H1 (cell line): Measurements from ENCODE around the gene SMCHD1. TPM values are rescaled to one million over a fixed set of nuclear protein-coding genes. Genes with fewer than 3 reads are reported as not detected.

ENCODE experiments used
- CTCF ChIA-PET: fragments of 300-600 bp; sonication (Branson Sonifier 250); formaldehyde crosslinking; loops from one replicate; lab custom pipeline; 2021; ENCODE audit not compliant: partially characterized antibody; lab: Charles Lee
- POLR2A ChIA-PET: fragments of 300-600 bp; sonication (Branson Sonifier 250); formaldehyde crosslinking; loops from one replicate; lab custom pipeline; 2021; ENCODE audit warnings: inconsistent platforms; ENCODE audit not compliant: partially characterized antibody; lab: Charles Lee
- DNase-seq, 2 experiments: peaks; one replicate each; pipeline versions ENCODE4 v3.0.0 to v3.0.0-alpha.2; 2010 to 2022; ENCODE audit warnings: low spot score in 2 of 2, low read depth in 1 of 2, mixed read lengths in 1 of 2
- FAIRE-seq: peaks from 2 replicates; lab custom pipeline; 2011; peaks lifted over from hg19 to GRCh38; lab: Jason Lieb, UNC
- H2AFZ ChIP-seq: 2 replicates; pipeline ENCODE4 v1.8.1; 2012; ENCODE audit warnings: low read length, inconsistent platforms
- H2AK5ac ChIP-seq: 2 replicates; pipeline ENCODE4 v1.6.1; 2013; ENCODE audit warnings: low read depth, low read length
- H2BK120ac ChIP-seq: replicated peaks from 2 replicates; pipeline ENCODE3; 2013; ENCODE audit warnings: low read depth, low read length, inconsistent platforms
- H2BK12ac ChIP-seq: 2 replicates; pipeline ENCODE4 v1.6.1; 2013; ENCODE audit warnings: low read depth, low read length
- H2BK15ac ChIP-seq: 2 replicates; pipeline ENCODE4 v1.6.1; 2013; ENCODE audit warnings: low read length
- H2BK20ac ChIP-seq: 2 replicates; pipeline ENCODE4 v1.6.1; 2013; ENCODE audit warnings: low read length
- H2BK5ac ChIP-seq: 2 replicates; pipeline ENCODE4 v1.6.1; 2013; ENCODE audit warnings: low read depth, low read length
- H3K14ac ChIP-seq: 2 replicates; pipeline ENCODE4 v1.6.1; 2013; ENCODE audit warnings: inconsistent platforms; ENCODE audit not compliant: insufficient read length
- H3K18ac ChIP-seq: 2 replicates; pipeline ENCODE4 v1.6.1; 2013; ENCODE audit warnings: low read length; ENCODE audit errors: extremely low read depth
- H3K23ac ChIP-seq: 2 replicates; pipeline ENCODE4 v1.6.1; 2013; ENCODE audit warnings: inconsistent platforms; ENCODE audit not compliant: insufficient read length
- H3K23me2 ChIP-seq: 2 replicates; pipeline ENCODE4 v1.6.1; 2013; ENCODE audit warnings: low read depth, low read length
- H3K27ac ChIP-seq: 2 replicates; pipeline ENCODE4 v1.6.1; 2011; ENCODE audit warnings: low read depth, low read length, inconsistent platforms
- H3K27me3 ChIP-seq, 4 experiments: replicated peaks in 1 of 4; 1 replicate in 1 of 4; 2 replicates in 3 of 4; pipeline versions ENCODE4 v1.6.1 to v1.8.1; 2011 to 2013; ENCODE audit warnings: low read length in 3 of 4, mild to moderate bottlenecking in 3 of 4, inconsistent platforms in 2 of 4, mixed read lengths in 2 of 4, moderate library complexity in 1 of 4; ENCODE audit not compliant: control insufficient read depth in 3 of 4, insufficient read depth in 3 of 4; ENCODE audit errors: extremely low read depth in 1 of 4
- H3K36me3 ChIP-seq, 4 experiments: 2 replicates each; pipeline versions ENCODE4 v1.6.1 to v1.8.1; 2011 to 2013; ENCODE audit warnings: mild to moderate bottlenecking in 4 of 4, low read length in 3 of 4, moderate library complexity in 2 of 4, control low read depth in 1 of 4, inconsistent platforms in 1 of 4; ENCODE audit not compliant: insufficient read depth in 4 of 4, control insufficient read depth in 2 of 4
- H3K4ac ChIP-seq: replicated peaks from 2 replicates; pipeline ENCODE3; 2013; ENCODE audit warnings: low read length, low read depth, mixed read lengths, inconsistent platforms; ENCODE audit not compliant: insufficient read length
- H3K4me1 ChIP-seq, 4 experiments: replicated peaks in 1 of 4; 1 replicate in 1 of 4; 2 replicates in 3 of 4; pipeline versions ENCODE4 v1.6.1 to v1.8.1; 2011 to 2013; ENCODE audit warnings: low read length in 3 of 4, inconsistent platforms in 2 of 4, mixed read lengths in 1 of 4; ENCODE audit not compliant: insufficient read depth in 4 of 4, control insufficient read depth in 3 of 4
- H3K4me2 ChIP-seq, 2 experiments: 2 replicates each; pipeline versions ENCODE4 v1.6.1 to v1.8.1; 2011 to 2013; ENCODE audit warnings: low read depth in 2 of 2, low read length in 2 of 2, control low read depth in 1 of 2, inconsistent platforms in 1 of 2, mild to moderate bottlenecking in 1 of 2; ENCODE audit not compliant: insufficient read depth in 1 of 2
- H3K4me3 ChIP-seq, 4 experiments: fragments of 200-600, 300-600 bp in 1 of 4; sonication (generic), shearing (Covaris generic), sonication (Bioruptor Twin) in 1 of 4; 2 replicates each; pipeline versions ENCODE4 v1.5.1 to v1.8.1; 2011 to 2016; ENCODE audit warnings: low read length in 4 of 4, low read depth in 3 of 4, control low read depth in 2 of 4, inconsistent platforms in 2 of 4, mild to moderate bottlenecking in 2 of 4, mixed read lengths in 1 of 4, moderate library complexity in 1 of 4; ENCODE audit not compliant: insufficient read depth in 2 of 4; ENCODE audit errors: extremely low read depth in 1 of 4
- H3K56ac ChIP-seq: replicated peaks from 2 replicates; pipeline ENCODE3; 2013; ENCODE audit warnings: low read depth, mild to moderate bottlenecking, mixed read lengths, low read length, inconsistent platforms; ENCODE audit not compliant: insufficient read length
- H3K79me1 ChIP-seq: 2 replicates; pipeline ENCODE4 v1.6.1; 2013; ENCODE audit warnings: low read depth, low read length, control low read depth
- H3K79me2 ChIP-seq, 2 experiments: 2 replicates each; pipeline versions ENCODE4 v1.6.1 to v1.8.1; 2012 to 2013; ENCODE audit warnings: low read length in 2 of 2, mild to moderate bottlenecking in 2 of 2, inconsistent platforms in 1 of 2; ENCODE audit not compliant: insufficient read depth in 2 of 2, control insufficient read depth in 1 of 2
- H3K9ac ChIP-seq, 4 experiments: replicated peaks in 1 of 4; 1 replicate in 1 of 4; 2 replicates in 3 of 4; pipeline versions ENCODE4 v1.6.1 to v1.8.1; 2011 to 2013; ENCODE audit warnings: low read depth in 3 of 4, low read length in 3 of 4, control low read depth in 2 of 4, mild to moderate bottlenecking in 2 of 4, moderate library complexity in 2 of 4, inconsistent platforms in 1 of 4; ENCODE audit errors: extremely low read depth in 1 of 4
- H3K9me3 ChIP-seq, 2 experiments: 2 replicates each; pipeline versions ENCODE4 v1.6.1 to v1.8.1; 2012 to 2013; ENCODE audit warnings: mild to moderate bottlenecking in 2 of 2, moderate library complexity in 2 of 2, control low read depth in 1 of 2, inconsistent platforms in 1 of 2, low read depth in 1 of 2, low read length in 1 of 2, mixed read lengths in 1 of 2; ENCODE audit not compliant: insufficient read depth in 2 of 2
- H4K20me1 ChIP-seq, 2 experiments: replicated peaks in 1 of 2; 2 replicates each; pipeline versions ENCODE3 to v1.8.1; 2011 to 2013; ENCODE audit warnings: inconsistent platforms in 2 of 2, low read length in 2 of 2, mild to moderate bottlenecking in 1 of 2; ENCODE audit not compliant: insufficient read depth in 2 of 2, control insufficient read depth in 1 of 2
- H4K5ac ChIP-seq: 2 replicates; pipeline ENCODE4 v1.6.1; 2013; ENCODE audit warnings: low read length, low read depth, mixed read lengths, inconsistent platforms; ENCODE audit not compliant: insufficient read length
- H4K8ac ChIP-seq: 2 replicates; pipeline ENCODE4 v1.8.0; 2013; ENCODE audit warnings: mild to moderate bottlenecking, moderate library complexity, low read length, inconsistent platforms; ENCODE audit not compliant: insufficient read depth; ENCODE audit errors: extremely low read depth
- H4K91ac ChIP-seq: replicated peaks from 2 replicates; pipeline ENCODE3; 2013; ENCODE audit warnings: low read length, mixed read lengths, inconsistent platforms; ENCODE audit not compliant: insufficient read length
- ATF2 ChIP-seq: IDR thresholded peaks from 2 replicates; pipeline ENCODE4 v1.6.1; 2012; ENCODE audit warnings: low read length, inconsistent platforms
- CBX5 ChIP-seq: fragments of 300-800, 300-1000 bp; sonication (generic); IDR thresholded peaks from 2 replicates; pipeline ENCODE4 v1.7.1; 2016; ENCODE audit warnings: antibody characterized with exemption, low read length, low read depth
- CEBPB ChIP-seq: IDR thresholded peaks from 2 replicates; pipeline ENCODE4 v1.6.1; 2012; ENCODE audit warnings: low read depth, low read length
- CREB1 ChIP-seq: IDR thresholded peaks from 2 replicates; pipeline ENCODE4 v1.6.1; 2012; ENCODE audit warnings: inconsistent platforms
- EZH2 ChIP-seq: fragments of 200-600 bp; sonication (generic); IDR thresholded peaks from 2 replicates; pipeline ENCODE4 v1.7.1; 2012; ENCODE audit warnings: low read depth, mild to moderate bottlenecking, moderate library complexity, low read length, inconsistent platforms; ENCODE audit not compliant: severe bottlenecking
- FOSL1 ChIP-seq: IDR thresholded peaks from 2 replicates; pipeline ENCODE4 v1.6.1; 2011; ENCODE audit warnings: mild to moderate bottlenecking, low read depth, low read length, moderate library complexity; ENCODE audit not compliant: insufficient read depth
- GTF2F1 ChIP-seq: IDR thresholded peaks from 2 replicates; pipeline ENCODE4 v1.6.1; 2012; ENCODE audit warnings: low read depth, low read length, improper control_type of control experiment, borderline replicate concordance
- MAX ChIP-seq: IDR thresholded peaks from 2 replicates; pipeline ENCODE4 v1.6.1; 2012; ENCODE audit warnings: inconsistent platforms
- NANOG ChIP-seq: IDR thresholded peaks from 2 replicates; pipeline ENCODE4 v1.6.1; 2011; ENCODE audit warnings: low read length, low read depth, mild to moderate bottlenecking, inconsistent platforms; ENCODE audit not compliant: insufficient read depth, poor library complexity, severe bottlenecking
- RFX5 ChIP-seq: IDR thresholded peaks from 2 replicates; pipeline ENCODE4 v1.6.1; 2011; ENCODE audit warnings: low read depth, low read length, improper control_type of control experiment, borderline replicate concordance
- SRF ChIP-seq: IDR thresholded peaks from 2 replicates; pipeline ENCODE4 v1.6.1; 2011; ENCODE audit warnings: mild to moderate bottlenecking, low read depth, low read length, moderate library complexity
- TAF1 ChIP-seq: IDR thresholded peaks from 2 replicates; pipeline ENCODE4 v1.6.1; 2011; ENCODE audit warnings: mild to moderate bottlenecking, low read depth, low read length
- YY1 ChIP-seq: IDR thresholded peaks from 2 replicates; pipeline ENCODE4 v1.6.1; 2011; ENCODE audit warnings: low read depth, mild to moderate bottlenecking, low read length
- WGBS, 2 experiments: shearing (Covaris generic) in 1 of 2; methylation state at CpG; one replicate each; pipeline versions ENCODE4 v1.1.6 to v1.1.7; 2013 to 2015; ENCODE audit warnings: low lambda C conversion rate in 2 of 2, mixed read lengths in 2 of 2, inconsistent platforms in 1 of 2, low coverage in 1 of 2, missing lambda C conversion rate in 1 of 2; ENCODE audit not compliant: insufficient replicate concordance in 2 of 2, insufficient coverage in 1 of 2, insufficient read length in 1 of 2; ENCODE audit errors: extremely low coverage in 1 of 2, missing lambda C conversion rate in 1 of 2; 5-methylcytosine and 5-hydroxymethylcytosine counted together
- polyA plus RNA-seq, 7 experiments: library from polyadenylated mRNA; depleted of rRNA in 3 of 7; stranded (reverse) in 5 of 7; unstranded in 2 of 7; fragments of >200 nt in 5 of 7; fragments of 200-250 nt in 2 of 7; gene quantifications; 1 replicate in 5 of 7; 2 replicates in 1 of 7; 4 replicates in 1 of 7; pipeline versions ENCODE4 v1.2.1 to v1.2.3, GENCODE V29; 2011 to 2013; ENCODE audit warnings: missing spikeins in 2 of 7, mixed read lengths in 2 of 7
- total RNA-seq: library from RNA; stranded (reverse); fragmentation: NEBNext Ultra II Directional; extraction: Animal tissue kit (Norgen Biotek cat#: 25700); gene quantifications from 2 replicates; pipeline ENCODE4 v1.2.1, GENCODE V29; 2021

Gene SMCHD1
- total and polyA plus RNA-seq, 2 of the 8 experiments (the other 6 are each of a cell fraction or from before 2014, with no cell fraction given), result 9.3 to 32.0 TPM

GRCh38 chr18:2774669-2775068 lies 119.1 kb downstream of the SMCHD1 start:
- Histone ChIP-seq H3K9me3 (no peaks in the 10 kb centered on the region), H3K79me1 (no peaks in the 10 kb centered on the region), H2BK5ac (no peak overlapping the region), H4K20me1 (no peaks in the 10 kb centered on the region), H3K14ac (no peak overlapping the region), H3K4me2 (no peak overlapping the region), H4K8ac (no peak overlapping the region), H3K4ac (no peak overlapping the region), H3K27me3 (no peaks in the 10 kb centered on the region), H3K27ac (no peak overlapping the region), H3K23ac (no peak overlapping the region), H3K79me2 (no peaks in the 10 kb centered on the region), H2AFZ (no peak overlapping the region), H2BK120ac (no peak overlapping the region), H3K23me2 (no peaks in the 10 kb centered on the region), H3K4me3 (no peak overlapping the region), H2BK15ac (no peak overlapping the region), H3K56ac (no peak overlapping the region), H2BK20ac (no peak overlapping the region), H4K5ac (no peak overlapping the region), H2BK12ac (no peak overlapping the region), H2AK5ac (no peak overlapping the region), H3K36me3 (peaks cover 0 to 53% (median 12%) of the 10 kb centered on the region in 4 experiments; a peak in 7 of 8 replicates), H3K4me1 (peaks cover 0 to under 1% (median 0%) of the 10 kb centered on the region in 4 experiments; a peak in 1 of 7 replicates), H4K91ac (no peak overlapping the region), H3K9ac (no peak overlapping the region), H3K18ac (no peak overlapping the region)
- FAIRE-seq (no peak), DNase-seq (no peak)
- POLR2A ChIA-PET, result no interaction called here
- 100% methylated on average over 2 of the region's 2 CpGs; no CpG with 5 or more reads in 1 of the 2 experiments for WGBS, 2 experiments
- CTCF ChIA-PET, result interaction anchor here (0.7 kb wide), 1 partner anchor 24 kb away, joined by 3 read pairs; no protein-coding TSS in a partner anchor
- TF ChIP-seq NANOG, result no peak
- TF ChIP-seq RFX5, result no peak
- no peak for TF ChIP-seq EZH2
- TF ChIP-seq CREB1, result no peak
- TF ChIP-seq SRF, result no peak
- no peak for TF ChIP-seq CEBPB
- TF ChIP-seq GTF2F1, result no peak
- no peak for TF ChIP-seq CBX5
- TF ChIP-seq FOSL1, result no peak
- TF ChIP-seq ATF2, result no peak
- no peak for TF ChIP-seq YY1
- TF ChIP-seq TAF1, result no peak
- no peak for TF ChIP-seq MAX
